Activated effector memory CD4-positive, alpha-beta T cell treated with anti-CD3 and anti-CD28 coated beads, Interleukin-2, amount 50 U/mL, for 16 hours (primary cell): ENCODE data around the gene CLIC4.
"Not testable (repeated sequence)": the region's sequence is repeated elsewhere in the genome, so short reads cannot be mapped to it uniquely, and the experiment has no call there.

Experiments
- DNase-seq: peaks from one replicate; pipeline ENCODE4 v3.0.0-alpha.2; 2020

The CLIC4 gene

GRCh38 chr1:24881034-24881433 is 135.8 kb downstream of the CLIC4 start:
- DNase-seq = no peak

- DNase-seq = no peak
Measured at GRCh38 chr1:24884751-24885150, 139.5 kb downstream of the CLIC4 start.

GRCh38 chr1:24886241-24886640 is 141.0 kb downstream of the CLIC4 start:
- peak; percentile 31 for DNase-seq

GRCh38 chr1:24888061-24888970 is 143.1 kb downstream of the CLIC4 start:
- peak; percentile 50 for DNase-seq

- no peak for DNase-seq
Measured at GRCh38 chr1:24888971-24889676, 143.9 kb downstream of the CLIC4 start.

- DNase-seq = no peak
Measured at GRCh38 chr1:24890887-24891286, 145.6 kb downstream of the CLIC4 start.

GRCh38 chr1:24891367-24891766 is 146.1 kb downstream of the CLIC4 start:
- not testable (repeated sequence) for DNase-seq

GRCh38 chr1:24892188-24893153 is 147.2 kb downstream of the CLIC4 start:
- DNase-seq = no peak

- peak; percentile 56 for DNase-seq
Measured at GRCh38 chr1:24893431-24893830, 148.2 kb downstream of the CLIC4 start.
